Endothelial cell of umbilical vein (primary cell): ENCODE data around the gene SETBP1. TPM values are rescaled to one million over a fixed set of nuclear protein-coding genes. Genes with fewer than 3 reads are reported as not detected.

ENCODE experiments used
- BruUV-seq: library from RNA; stranded (reverse); fragments of 400-500 nt; replicated peaks from 2 replicates; lab custom pipeline; 2021; lab: Mats Ljungman, UMichigan
- CTCF ChIA-PET: fragments of 300-600, 350-600 bp; sonication (Branson Sonifier 250); formaldehyde crosslinking; loops from one replicate; lab custom pipeline; 2021; ENCODE audit warnings: antibody characterized with exemption, inconsistent platforms; lab: Charles Lee
- POLR2A ChIA-PET: fragments of 300-600, 350-600 bp; sonication (Branson Sonifier 250); formaldehyde crosslinking; loops from one replicate; lab custom pipeline; 2021; ENCODE audit warnings: antibody characterized with exemption, inconsistent platforms; lab: Charles Lee
- DNase-seq: peaks from one replicate; pipeline ENCODE4 v3.0.0-alpha.2; 2011; ENCODE audit warnings: low read depth, low spot score
- FAIRE-seq: peaks from 2 replicates; lab custom pipeline; 2011; peaks lifted over from hg19 to GRCh38; lab: Jason Lieb, UNC
- H2AFZ ChIP-seq: 2 replicates; pipeline ENCODE4 v1.6.0; 2012; ENCODE audit warnings: low read depth, low read length, control low read depth, inconsistent platforms
- H3K27ac ChIP-seq: 2 replicates; pipeline ENCODE4 v1.5.1; 2011; ENCODE audit warnings: low read depth, mild to moderate bottlenecking, control low read depth, low read length, moderate library complexity; ENCODE audit not compliant: insufficient read depth
- H3K27me3 ChIP-seq, 2 experiments: 2 replicates each; pipeline versions ENCODE4 v1.6.0 to v1.6.1; 2011; ENCODE audit warnings: low read length in 2 of 2, mixed read lengths in 1 of 2; ENCODE audit not compliant: control insufficient read depth in 2 of 2, insufficient read depth in 2 of 2
- H3K36me3 ChIP-seq, 2 experiments: 2 replicates in 1 of 2; 3 replicates in 1 of 2; pipeline ENCODE4 v1.5.1; 2011; ENCODE audit warnings: low read length in 2 of 2, mild to moderate bottlenecking in 1 of 2, moderate library complexity in 1 of 2; ENCODE audit not compliant: control insufficient read depth in 2 of 2, insufficient read depth in 2 of 2; ENCODE audit errors: extremely low read depth in 1 of 2
- H3K4me1 ChIP-seq: 3 replicates; pipeline ENCODE4 v1.5.1; 2011; ENCODE audit warnings: mild to moderate bottlenecking, low read length; ENCODE audit not compliant: control insufficient read depth, insufficient read depth; ENCODE audit errors: extremely low read depth
- H3K4me2 ChIP-seq: 2 replicates; pipeline ENCODE4 v1.6.1; 2011; ENCODE audit warnings: low read length, control low read depth, mixed read lengths; ENCODE audit not compliant: insufficient read depth
- H3K4me3 ChIP-seq, 3 experiments: fragments of 200-600 bp in 1 of 3; sonication (generic), shearing (Covaris generic) in 1 of 3; replicated peaks in 1 of 3; 2 replicates each; pipeline ENCODE4 v1.5.1; 2011 to 2016; ENCODE audit warnings: control low read depth in 3 of 3, low read length in 3 of 3, mild to moderate bottlenecking in 2 of 3, inconsistent platforms in 1 of 3, low read depth in 1 of 3, moderate library complexity in 1 of 3; ENCODE audit not compliant: insufficient read depth in 1 of 3
- H3K79me2 ChIP-seq: 2 replicates; pipeline ENCODE4 v1.6.0; 2012; ENCODE audit warnings: low read length, inconsistent platforms; ENCODE audit not compliant: control insufficient read depth, insufficient read depth
- H3K9ac ChIP-seq: replicated peaks from 2 replicates; pipeline ENCODE3; 2011; ENCODE audit warnings: low read length, control low read depth; ENCODE audit not compliant: insufficient read depth; ENCODE audit errors: extremely low read depth
- H3K9me1 ChIP-seq: replicated peaks from 3 replicates; pipeline ENCODE4 v1.6.0; 2011; ENCODE audit warnings: mild to moderate bottlenecking, low read length; ENCODE audit not compliant: control insufficient read depth, insufficient read depth; ENCODE audit errors: extremely low read depth
- H3K9me3 ChIP-seq: replicated peaks from 2 replicates; pipeline ENCODE4 v1.5.1; 2012; ENCODE audit warnings: low read length, inconsistent platforms; ENCODE audit not compliant: control insufficient read depth, insufficient read depth
- H4K20me1 ChIP-seq: replicated peaks from 2 replicates; pipeline ENCODE3; 2011; ENCODE audit warnings: mild to moderate bottlenecking, low read length; ENCODE audit not compliant: control insufficient read depth, insufficient read depth; ENCODE audit errors: extremely low read depth
- CTCF ChIP-seq, 2 donors: IDR thresholded peaks; 1 replicate in 1 of 2; 2 replicates in 1 of 2; pipeline ENCODE4 v1.5.1; 2011; ENCODE audit warnings: low read length in 2 of 2, mild to moderate bottlenecking in 2 of 2, moderate library complexity in 2 of 2, control low read depth in 1 of 2, inconsistent platforms in 1 of 2, low read depth in 1 of 2; ENCODE audit not compliant: insufficient read depth in 1 of 2; ENCODE audit errors: extremely low read depth in 1 of 2
- EZH2 ChIP-seq: IDR thresholded peaks from 2 replicates; pipeline ENCODE4 v1.6.1; 2012; ENCODE audit warnings: borderline replicate concordance, low read depth, mild to moderate bottlenecking, moderate library complexity, low read length, inconsistent platforms; ENCODE audit not compliant: severe bottlenecking
- FOS ChIP-seq: IDR thresholded peaks from 2 replicates; pipeline ENCODE4 v1.6.1; 2011; ENCODE audit warnings: mild to moderate bottlenecking, low read length, moderate library complexity, borderline replicate concordance; ENCODE audit not compliant: insufficient read depth
- GATA2 ChIP-seq: IDR thresholded peaks from 2 replicates; pipeline ENCODE4 v1.7.0; 2011; ENCODE audit warnings: low read depth, mild to moderate bottlenecking, moderate library complexity, mixed read lengths, low read length; ENCODE audit not compliant: insufficient read length, insufficient read depth
- JUN ChIP-seq: IDR thresholded peaks from 2 replicates; pipeline ENCODE4 v1.6.1; 2011; ENCODE audit warnings: borderline replicate concordance, low read depth; ENCODE audit not compliant: insufficient read length, insufficient read depth
- MYC ChIP-seq: IDR thresholded peaks from one replicate; pipeline ENCODE4 v1.6.1; 2011; ENCODE audit warnings: mild to moderate bottlenecking, low read depth, low read length
- POLR2A ChIP-seq: IDR thresholded peaks from 2 replicates; pipeline ENCODE4 v1.6.1; 2012; ENCODE audit warnings: low read depth, mild to moderate bottlenecking, control low read depth, low read length
- POLR2AphosphoS5 ChIP-seq: IDR thresholded peaks from 2 replicates; pipeline ENCODE4 v1.6.1; 2012; ENCODE audit warnings: low read depth, mild to moderate bottlenecking, control low read depth, low read length, moderate library complexity; ENCODE audit not compliant: insufficient read depth
- dilution Hi-C: fragments of 300-500 bp; cut with MboI; formaldehyde crosslinking; loops from one replicate; pipeline ENCODE4 v1.15.0; 2019; ENCODE audit warnings: low sequenced_read_pairs; ENCODE audit not compliant: extremely low pct_ligation_motif_present
- intact Hi-C: fragments of 100-400 bp; cut with micrococcal nuclease; formaldehyde crosslinking; loops from one replicate; pipeline ENCODE4 v1.10.0; 2022
- polyA plus RNA-seq, 4 experiments: library from polyadenylated mRNA; depleted of rRNA in 3 of 4; stranded (reverse) in 3 of 4; unstranded in 1 of 4; fragments of >200 nt; gene quantifications; 2 replicates each; pipeline versions ENCODE4 v1.2.1 to v1.2.3, GENCODE V29; 2011 to 2012; ENCODE audit warnings: missing spikeins in 1 of 4
- total RNA-seq: library from RNA; stranded (reverse); gene quantifications from 2 replicates; pipeline ENCODE4 v1.2.3, GENCODE V29; 2021
- TF ChIP-seq, protein P1 (sequence below): IDR thresholded peaks from 2 replicates; pipeline ENCODE4 v1.6.1; 2011; ENCODE audit not compliant: insufficient read depth, insufficient read length

Gene SETBP1
- total and polyA plus RNA-seq, 2 donors (not counting 3 experiments of a cell fraction or from before 2014, with no cell fraction given), result 0.76 to 3.1 TPM

GRCh38 chr18:44807766-44808165 lies 127.1 kb downstream of the SETBP1 start:
- BruUV-seq, result no TSS peak
- TF ChIP-seq POLR2AphosphoS5 (no peak), EZH2 (no peak), CTCF (IDR thresholded peaks at IDR 0.05; ENCODE audit: extremely low read depth in 1 of 2, insufficient read depth in 1 of 2, low read depth in 1 of 2, low read length in 2 of 2) (no peak), JUN (no peak), POLR2A (no peak), FOS (no peak), GATA2 (no peak), MYC (no peak)
- TF ChIP-seq, protein P1, sequence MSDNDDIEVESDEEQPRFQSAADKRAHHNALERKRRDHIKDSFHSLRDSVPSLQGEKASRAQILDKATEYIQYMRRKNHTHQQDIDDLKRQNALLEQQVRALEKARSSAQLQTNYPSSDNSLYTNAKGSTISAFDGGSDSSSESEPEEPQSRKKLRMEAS, result no peak
- Histone ChIP-seq H3K79me2 (no peaks in the 10 kb centered on the region), H3K9ac (no peak overlapping the region), H3K4me2 (no peak overlapping the region), H3K9me1 (no peaks in the 10 kb centered on the region), H2AFZ (no peak overlapping the region), H3K27me3 (no peaks in the 10 kb centered on the region), H4K20me1 (no peaks in the 10 kb centered on the region), H3K36me3 (no peaks in the 10 kb centered on the region), H3K4me3 (no peak overlapping the region), H3K27ac (no peak overlapping the region), H3K4me1 (no peaks in the 10 kb centered on the region), H3K9me3 (no peaks in the 10 kb centered on the region)
- DNase-seq (no peak), FAIRE-seq (no peak)
- POLR2A ChIA-PET, result no interaction called here
- dilution Hi-C loops, result no loop called here
- CTCF ChIA-PET, result no interaction called here
- intact Hi-C loops, result no loop called here
